ENCODE data around the gene VHLL.

DNA sequence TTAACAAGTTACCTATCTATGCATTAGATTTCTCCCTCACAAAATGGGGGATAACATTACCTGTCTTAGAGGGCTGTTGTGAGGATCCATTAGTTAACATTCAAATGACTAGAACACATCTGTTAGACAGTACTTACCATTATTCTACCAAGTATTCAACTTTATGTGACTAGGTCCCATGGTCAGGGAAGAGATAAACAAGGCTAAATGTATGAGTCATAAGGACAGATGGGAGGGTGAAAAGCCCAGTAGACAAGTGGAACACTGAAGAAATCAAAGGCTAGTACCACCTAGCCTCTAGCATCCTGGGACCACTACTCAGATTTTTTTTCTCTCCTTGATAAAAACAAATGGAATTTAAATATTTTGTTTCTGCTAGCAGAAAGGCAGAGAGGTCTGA is 9.0 kb upstream of the VHLL start:
- TF ChIP-seq, protein P1, sequence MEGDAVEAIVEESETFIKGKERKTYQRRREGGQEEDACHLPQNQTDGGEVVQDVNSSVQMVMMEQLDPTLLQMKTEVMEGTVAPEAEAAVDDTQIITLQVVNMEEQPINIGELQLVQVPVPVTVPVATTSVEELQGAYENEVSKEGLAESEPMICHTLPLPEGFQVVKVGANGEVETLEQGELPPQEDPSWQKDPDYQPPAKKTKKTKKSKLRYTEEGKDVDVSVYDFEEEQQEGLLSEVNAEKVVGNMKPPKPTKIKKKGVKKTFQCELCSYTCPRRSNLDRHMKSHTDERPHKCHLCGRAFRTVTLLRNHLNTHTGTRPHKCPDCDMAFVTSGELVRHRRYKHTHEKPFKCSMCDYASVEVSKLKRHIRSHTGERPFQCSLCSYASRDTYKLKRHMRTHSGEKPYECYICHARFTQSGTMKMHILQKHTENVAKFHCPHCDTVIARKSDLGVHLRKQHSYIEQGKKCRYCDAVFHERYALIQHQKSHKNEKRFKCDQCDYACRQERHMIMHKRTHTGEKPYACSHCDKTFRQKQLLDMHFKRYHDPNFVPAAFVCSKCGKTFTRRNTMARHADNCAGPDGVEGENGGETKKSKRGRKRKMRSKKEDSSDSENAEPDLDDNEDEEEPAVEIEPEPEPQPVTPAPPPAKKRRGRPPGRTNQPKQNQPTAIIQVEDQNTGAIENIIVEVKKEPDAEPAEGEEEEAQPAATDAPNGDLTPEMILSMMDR (IDR thresholded peaks at IDR 0.05): no peak
- no peak for TF ChIP-seq POLR2A (IDR thresholded peaks at IDR 0.05)
